Neural cell (in vitro differentiated cells): ENCODE results near the gene RBM33. TPM values are rescaled to one million over a fixed set of nuclear protein-coding genes. Genes with fewer than 3 reads are reported as not detected.

Experiments used
- H2AFZ ChIP-seq: fragments of 200-600, 300-800 bp; sonication (generic), shearing (Covaris generic); 2 replicates; pipeline ENCODE4 v1.6.0; 2014; ENCODE audit warnings: low read depth, mild to moderate bottlenecking, antibody characterized with exemption, low read length, moderate library complexity
- H3F3A ChIP-seq: fragments of 200-600 bp; shearing (Covaris generic); 2 replicates; pipeline ENCODE4 v1.6.1; 2016; ENCODE audit warnings: mild to moderate bottlenecking, moderate library complexity, mixed read lengths, antibody characterized with exemption, low read length; ENCODE audit not compliant: insufficient read depth, poor library complexity, severe bottlenecking
- H3K27ac ChIP-seq: fragments of 200-600, 300-800 bp; sonication (generic), shearing (Covaris generic); 2 replicates; pipeline ENCODE4 v1.5.1; 2014; ENCODE audit warnings: mild to moderate bottlenecking, low read length, moderate library complexity
- H3K27me3 ChIP-seq: fragments of 300-800, 200-600 bp; sonication (generic), shearing (Covaris generic); 2 replicates; pipeline ENCODE4 v1.6.0; 2014; ENCODE audit warnings: mild to moderate bottlenecking, low read depth, low read length, moderate library complexity; ENCODE audit not compliant: insufficient read depth
- H3K36me3 ChIP-seq: fragments of 300-800, 200-600 bp; sonication (generic), shearing (Covaris generic); 2 replicates; pipeline ENCODE4 v1.5.1; 2014; ENCODE audit warnings: mild to moderate bottlenecking, antibody characterized with exemption, low read length, moderate library complexity; ENCODE audit not compliant: insufficient read depth
- H3K4me2 ChIP-seq: fragments of 300-800, 200-600 bp; sonication (generic), shearing (Covaris generic); 2 replicates; pipeline ENCODE4 v1.6.0; 2014; ENCODE audit warnings: mild to moderate bottlenecking, low read length
- H3K4me3 ChIP-seq: fragments of 300-800, 200-600 bp; sonication (generic), shearing (Covaris generic); 2 replicates; pipeline ENCODE4 v1.5.1; 2014; ENCODE audit warnings: mild to moderate bottlenecking, low read length, moderate library complexity
- H3K79me2 ChIP-seq: fragments of 200-600 bp; shearing (Covaris generic); replicated peaks from 2 replicates; pipeline ENCODE4 v1.6.0; 2014; ENCODE audit warnings: mild to moderate bottlenecking, low read length, moderate library complexity; ENCODE audit not compliant: insufficient read depth
- H3K9ac ChIP-seq: fragments of 300-800, 200-600 bp; sonication (generic), shearing (Covaris generic); 2 replicates; pipeline ENCODE4 v1.6.1; 2016; ENCODE audit warnings: mild to moderate bottlenecking, low read length, mixed read lengths
- H3K9me2 ChIP-seq: fragments of 200-600 bp; shearing (Covaris generic); 2 replicates; pipeline ENCODE4 v1.6.1; 2016; ENCODE audit warnings: mild to moderate bottlenecking, low read length, mixed read lengths; ENCODE audit not compliant: insufficient read depth
- H3K9me3 ChIP-seq: fragments of 200-600, 300-800 bp; sonication (generic), shearing (Covaris generic); 2 replicates; pipeline ENCODE4 v1.6.1; 2016; ENCODE audit warnings: mild to moderate bottlenecking, mixed run types, low read length, moderate library complexity, mixed read lengths
- H4K20me1 ChIP-seq: fragments of 200-600 bp; shearing (Covaris generic); 2 replicates; pipeline ENCODE4 v1.6.1; 2016; ENCODE audit warnings: mild to moderate bottlenecking, mixed run types; ENCODE audit not compliant: insufficient read depth
- CTCF ChIP-seq: fragments of 450-650 bp; IDR thresholded peaks from 2 replicates; pipeline ENCODE4 v1.5.1; 2014; ENCODE audit warnings: antibody characterized with exemption, mild to moderate bottlenecking, moderate library complexity; ENCODE audit not compliant: poor library complexity, severe bottlenecking
- EP300 ChIP-seq: fragments of 450-650 bp; conservative IDR thresholded peaks from 2 replicates; pipeline ENCODE4 v1.6.1; 2014; ENCODE audit warnings: antibody characterized with exemption, mild to moderate bottlenecking, moderate library complexity; ENCODE audit not compliant: poor library complexity, severe bottlenecking
- EZH2 ChIP-seq: fragments of 200-600, 300-800 bp; shearing (Covaris generic), sonication (generic); IDR thresholded peaks from 2 replicates; pipeline ENCODE4 v1.6.1; 2014; ENCODE audit warnings: antibody characterized with exemption, low read length, borderline replicate concordance, mild to moderate bottlenecking; ENCODE audit not compliant: insufficient read depth, poor library complexity, severe bottlenecking
- MXI1 ChIP-seq: fragments of 450-650 bp; conservative IDR thresholded peaks from 2 replicates; pipeline ENCODE4 v1.6.1; 2014; ENCODE audit warnings: antibody characterized with exemption, mild to moderate bottlenecking; ENCODE audit not compliant: poor library complexity, severe bottlenecking
- POLR2AphosphoS5 ChIP-seq: IDR thresholded peaks from 2 replicates; pipeline ENCODE4 v1.6.1; 2012
- RAD21 ChIP-seq: fragments of 450-650 bp; conservative IDR thresholded peaks from 2 replicates; pipeline ENCODE4 v1.6.1; 2014; ENCODE audit warnings: antibody characterized with exemption, mild to moderate bottlenecking, moderate library complexity
- REST ChIP-seq: IDR thresholded peaks from 2 replicates; pipeline ENCODE4 v1.6.1; 2012; ENCODE audit warnings: borderline replicate concordance
- SMC3 ChIP-seq: fragments of 450-650 bp; conservative IDR thresholded peaks from 2 replicates; pipeline ENCODE4 v1.6.1; 2014; ENCODE audit warnings: antibody characterized with exemption, mild to moderate bottlenecking, moderate library complexity; ENCODE audit not compliant: poor library complexity
- TAF1 ChIP-seq: IDR thresholded peaks from 2 replicates; pipeline ENCODE4 v1.6.1; 2012; ENCODE audit warnings: low read depth
- polyA plus RNA-seq: library from polyadenylated mRNA; depleted of rRNA; stranded (reverse); fragments of >200 nt; gene quantifications from 2 replicates; pipeline ENCODE4 v1.2.3, GENCODE V29; 2014

Gene RBM33
- polyA plus RNA-seq, 1 donor from 2014 or later, result 53.2 TPM

- Histone ChIP-seq H3K79me2 (peaks cover 14% of the 10 kb centered on the region), H3F3A (no peaks in the 10 kb centered on the region), H3K9me2 (no peaks in the 10 kb centered on the region), H3K36me3 (no peaks in the 10 kb centered on the region), H4K20me1 (no peaks in the 10 kb centered on the region), H3K9me3 (no peaks in the 10 kb centered on the region), H3K9ac (no peak overlapping the region), H2AFZ (no peak overlapping the region), H3K4me2 (no peak overlapping the region), H3K27ac (no peak overlapping the region), H3K27me3 (no peaks in the 10 kb centered on the region), H3K4me3 (no peak overlapping the region)
- no peak for TF ChIP-seq EZH2
- no peak for TF ChIP-seq MXI1
- no peak for TF ChIP-seq TAF1
- no peak for TF ChIP-seq CTCF
- no peak for TF ChIP-seq REST
- no peak for TF ChIP-seq SMC3
- TF ChIP-seq POLR2AphosphoS5, result no peak
- TF ChIP-seq RAD21, result no peak
- TF ChIP-seq EP300, result no peak
These were observed 39.3 kb downstream of the RBM33 start for GRCh38 chr7:155683714-155684113.

GRCh38 chr7:155684543-155684942 lies 40.1 kb downstream of the RBM33 start:
- Histone ChIP-seq H3K27me3 (no peaks in the 10 kb centered on the region), H3K9ac (no peak overlapping the region), H3K36me3 (no peaks in the 10 kb centered on the region), H3K4me3 (no peak overlapping the region), H3F3A (no peaks in the 10 kb centered on the region), H4K20me1 (no peaks in the 10 kb centered on the region), H3K9me3 (no peaks in the 10 kb centered on the region), H3K27ac (no peak overlapping the region), H3K9me2 (no peaks in the 10 kb centered on the region), H3K4me2 (no peak overlapping the region), H2AFZ (no peak overlapping the region), H3K79me2 (peaks cover 14% of the 10 kb centered on the region)
- no peak for TF ChIP-seq EP300
- no peak for TF ChIP-seq EZH2
- TF ChIP-seq REST, result no peak
- no peak for TF ChIP-seq SMC3
- no peak for TF ChIP-seq RAD21
- no peak for TF ChIP-seq CTCF
- no peak for TF ChIP-seq TAF1
- no peak for TF ChIP-seq MXI1
- TF ChIP-seq POLR2AphosphoS5, result no peak
